ENCODE results near the gene EPB41L1.

Gene EPB41L1

GRCh38 chr20:36217226-36217625, 62.7 kb downstream of the EPB41L1 start:
- in situ Hi-C loops (cut with MboI; ENCODE audit: low sequenced_read_pairs, unreplicated experiment), result loop anchor here (25.0 kb wide), 1 partner anchor 670 kb away; the partner anchor contains the start of gene TLDC2
- TF ChIP-seq CTCF (IDR thresholded peaks at IDR 0.05; ENCODE audit: borderline replicate concordance, control extremely low read depth, extremely low read depth, insufficient read depth, missing control alignments), result no peak
- DNase-seq (ENCODE audit: low spot score), result no peak

DNA sequence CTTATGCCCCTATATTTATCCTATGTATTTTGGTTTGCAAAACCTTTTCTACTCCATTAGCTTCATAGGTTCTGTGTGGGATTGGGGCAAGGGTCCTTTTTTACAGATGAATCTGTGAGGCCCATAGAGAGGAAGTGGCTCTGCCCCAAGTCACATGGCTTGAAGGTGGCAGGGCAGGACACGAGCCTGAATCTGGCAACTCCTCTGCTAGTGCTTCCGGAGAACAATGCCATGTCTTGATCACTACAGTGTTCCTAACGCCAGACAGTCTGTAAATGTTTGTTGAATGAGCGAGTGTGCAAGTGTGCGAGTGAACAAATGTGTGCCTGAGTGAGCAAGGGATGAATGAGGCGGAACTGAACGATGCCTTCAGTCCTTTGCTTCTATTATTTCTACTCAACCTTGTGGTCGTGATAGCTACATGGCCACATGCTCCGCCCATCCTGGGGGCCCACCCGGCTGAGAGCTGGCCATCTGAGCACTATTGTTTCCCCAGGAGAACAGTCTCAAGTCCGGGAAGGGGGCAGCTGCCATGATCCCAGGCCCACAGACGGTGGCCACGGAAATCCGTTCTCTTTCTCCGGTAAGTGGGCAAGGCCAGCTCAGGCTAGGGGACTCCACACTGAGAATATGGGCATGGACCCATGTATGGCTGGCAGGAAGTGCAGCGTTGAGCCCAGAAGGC, 64.0 kb downstream of the EPB41L1 start:
- no peak for TF ChIP-seq CTCF (IDR thresholded peaks at IDR 0.05; ENCODE audit: borderline replicate concordance, control extremely low read depth, extremely low read depth, insufficient read depth, missing control alignments)
- no peak for DNase-seq (ENCODE audit: low spot score)
- in situ Hi-C loops (cut with MboI; ENCODE audit: low sequenced_read_pairs, unreplicated experiment), result loop anchor here (25.0 kb wide), 1 partner anchor 669 kb away; the partner anchor contains the start of gene TLDC2

- in situ Hi-C loops (cut with MboI; ENCODE audit: low sequenced_read_pairs, unreplicated experiment), result loop anchor here (25.0 kb wide), 1 partner anchor 668 kb away; the partner anchor contains the start of gene TLDC2
- TF ChIP-seq CTCF (IDR thresholded peaks at IDR 0.05; ENCODE audit: borderline replicate concordance, control extremely low read depth, extremely low read depth, insufficient read depth, missing control alignments), result no peak
These were observed 65.2 kb downstream of the EPB41L1 start for GRCh38 chr20:36219671-36220220.

DNA sequence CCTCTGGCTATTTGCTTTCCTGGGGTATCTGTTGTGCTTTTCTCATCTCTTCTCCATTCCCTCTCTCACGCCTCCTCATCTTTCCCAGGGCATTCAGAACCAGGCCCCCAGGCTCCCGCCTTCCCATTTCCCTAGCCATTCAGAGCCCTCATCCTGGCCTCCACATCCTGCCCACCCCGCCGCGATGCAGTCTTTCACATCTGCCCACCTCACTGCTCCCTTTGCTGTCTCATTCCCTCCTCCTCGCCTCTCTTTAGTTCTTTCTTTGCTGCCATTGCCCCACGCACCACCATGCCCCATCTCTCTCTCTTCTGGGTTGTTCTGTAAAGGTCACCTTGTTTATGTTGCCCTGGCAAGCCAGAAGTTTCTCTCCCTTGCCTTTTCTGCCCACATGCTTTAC, 71.1 kb downstream of the EPB41L1 start:
- in situ Hi-C loops (cut with MboI; ENCODE audit: low sequenced_read_pairs, unreplicated experiment), result no loop called here
- no peak for DNase-seq (ENCODE audit: low spot score)
- TF ChIP-seq CTCF (IDR thresholded peaks at IDR 0.05; ENCODE audit: borderline replicate concordance, control extremely low read depth, extremely low read depth, insufficient read depth, missing control alignments), result no peak

More at GRCh38 chr20:36219671-36220220, 65.2 kb downstream of the EPB41L1 start:
- no peak for DNase-seq (ENCODE audit: low spot score)

DNA sequence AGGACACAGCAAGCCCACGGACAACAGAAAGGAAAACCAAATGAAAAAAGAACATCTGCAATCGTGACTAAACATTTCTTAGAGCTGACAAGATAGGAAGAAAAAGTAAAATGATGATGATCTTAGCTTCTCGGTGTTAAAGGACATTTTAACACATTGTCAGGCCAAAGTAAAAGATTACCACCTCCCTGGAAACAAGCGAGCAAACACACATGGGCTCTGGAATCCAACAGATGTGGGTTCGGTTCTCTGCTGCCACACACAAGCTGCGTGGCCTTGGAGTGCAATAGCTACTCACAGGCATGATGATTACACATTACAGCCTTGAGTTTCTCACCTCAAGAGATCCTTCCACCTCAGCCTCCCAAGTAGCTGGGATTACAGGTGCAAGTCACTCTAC, 74.2 kb downstream of the EPB41L1 start:
- in situ Hi-C loops (cut with MboI; ENCODE audit: low sequenced_read_pairs, unreplicated experiment), result no loop called here
- DNase-seq (ENCODE audit: low spot score), result no peak
- no peak for TF ChIP-seq CTCF (IDR thresholded peaks at IDR 0.05; ENCODE audit: borderline replicate concordance, control extremely low read depth, extremely low read depth, insufficient read depth, missing control alignments)

GRCh38 chr20:36230019-36230418, 75.5 kb downstream of the EPB41L1 start:
- TF ChIP-seq CTCF (IDR thresholded peaks at IDR 0.05; ENCODE audit: borderline replicate concordance, control extremely low read depth, extremely low read depth, insufficient read depth, missing control alignments), result no peak
- no peak for DNase-seq (ENCODE audit: low spot score)
- in situ Hi-C loops (cut with MboI; ENCODE audit: low sequenced_read_pairs, unreplicated experiment), result no loop called here
